CD4-positive, alpha-beta T cell treated with Interleukin-6 for 4 hours (primary cell): ENCODE data around the gene COG5.

Experiments used
- DNase-seq: peaks from one replicate; pipeline ENCODE4 v3.0.0-alpha.2; 2020; ENCODE audit warnings: mixed read lengths

Gene COG5

GRCh38 chr7:107505362-107505761, 58.4 kb downstream of the COG5 start:
- DNase-seq: no peak

- DNase-seq: no peak
Measured at GRCh38 chr7:107503687-107504086, 60.0 kb downstream of the COG5 start.

- DNase-seq: no peak
Measured at GRCh38 chr7:107502797-107503196, 60.9 kb downstream of the COG5 start.

GRCh38 chr7:107502154-107502553, 61.6 kb downstream of the COG5 start:
- DNase-seq: no peak

- DNase-seq: peak; percentile 23
Measured at GRCh38 chr7:107501593-107501992, 62.1 kb downstream of the COG5 start.

- no peak for DNase-seq
Measured at GRCh38 chr7:107499731-107500130, 64.0 kb downstream of the COG5 start.

- DNase-seq: no peak
Measured at GRCh38 chr7:107495516-107495915, 68.2 kb downstream of the COG5 start.

- DNase-seq: no peak
Measured at GRCh38 chr7:107494884-107495283, 68.8 kb downstream of the COG5 start.

- DNase-seq: no peak
Measured at GRCh38 chr7:107494315-107494751, 69.4 kb downstream of the COG5 start.

GRCh38 chr7:107492875-107493274, 70.8 kb downstream of the COG5 start:
- no peak for DNase-seq

GRCh38 chr7:107486041-107486440, 77.7 kb downstream of the COG5 start:
- DNase-seq: no peak

- no peak for DNase-seq
Measured at GRCh38 chr7:107482571-107482970, 81.1 kb downstream of the COG5 start.

GRCh38 chr7:107480932-107481331, 82.8 kb downstream of the COG5 start:
- DNase-seq: no peak

- no peak for DNase-seq
Measured at GRCh38 chr7:107479303-107479702, 84.4 kb downstream of the COG5 start.

GRCh38 chr7:107474104-107474521, 89.6 kb downstream of the COG5 start:
- DNase-seq: no peak

GRCh38 chr7:107472116-107472515, 91.6 kb downstream of the COG5 start:
- no peak for DNase-seq

GRCh38 chr7:107471292-107472070, 92.2 kb downstream of the COG5 start:
- no peak for DNase-seq

GRCh38 chr7:107469929-107470328, 93.8 kb downstream of the COG5 start, which contains the start of gene GPR22:
GPR22 (plus strand) TSS chr7:107470057; CDS start chr7:107474061, 4,004 bp downstream.
- no peak for DNase-seq

GRCh38 chr7:107468824-107469223, 94.9 kb downstream of the COG5 start:
- no peak for DNase-seq

GRCh38 chr7:107467972-107468371, 95.7 kb downstream of the COG5 start:
- DNase-seq: no peak

- no peak for DNase-seq
Measured at GRCh38 chr7:107464666-107465226, 99.0 kb downstream of the COG5 start.

- peak; percentile 58 for DNase-seq
Measured at GRCh38 chr7:107463139-107464078, 100.3 kb downstream of the COG5 start.

GRCh38 chr7:107461938-107462533, 101.7 kb downstream of the COG5 start:
- DNase-seq: no peak
